Measurements from ENCODE around the gene UBR3. TPM values are rescaled to one million over a fixed set of nuclear protein-coding genes. Genes with fewer than 3 reads are reported as not detected.

The UBR3 gene
- total and polyA plus RNA-seq, 2 experiments from 2014 or later = 10.7 to 28.0 TPM

DNA sequence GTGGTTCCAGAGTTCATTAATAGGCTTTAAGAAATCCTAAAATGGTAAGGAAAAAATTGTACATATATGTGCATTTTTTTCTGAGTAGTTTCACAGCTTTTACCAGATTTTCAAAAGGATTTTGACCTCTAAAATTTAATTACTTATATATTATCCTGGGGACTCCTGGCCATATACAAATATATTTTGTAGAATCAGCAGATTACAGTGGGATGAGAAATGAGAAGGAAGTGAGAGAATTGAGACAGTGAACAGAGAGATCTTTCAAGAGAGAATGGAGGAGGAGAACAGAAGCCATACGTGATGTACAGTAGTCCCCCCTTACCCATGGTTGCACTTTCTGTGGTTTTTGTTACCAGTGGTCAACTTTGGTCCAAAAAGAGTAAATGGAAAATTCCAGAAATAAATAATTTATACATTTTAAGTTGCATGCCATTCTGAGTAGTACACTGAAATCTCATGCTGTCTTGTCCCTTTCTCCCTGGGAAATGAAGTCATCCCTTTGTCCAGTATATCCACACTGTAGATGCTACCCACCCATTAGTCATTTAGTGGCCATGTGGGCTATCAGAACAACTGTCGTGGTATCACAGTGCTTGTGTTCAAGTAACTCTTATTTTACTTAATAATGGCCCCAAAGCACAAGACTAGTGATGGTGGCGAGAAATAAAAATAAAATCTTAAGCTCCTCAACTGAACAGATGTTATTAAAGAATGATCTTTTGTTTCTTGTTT is 220.2 kb downstream of the UBR3 start (continued):
- no peak for TF ChIP-seq REST (IDR thresholded peaks at IDR 0.05; ENCODE audit: unreplicated experiment)
- no peak for TF ChIP-seq ZNF331 (CRISPR knock-in tag; IDR thresholded peaks at IDR 0.05; ENCODE audit: low read depth)
- no peak for TF ChIP-seq POLR2AphosphoS5 (IDR thresholded peaks at IDR 0.05; ENCODE audit: low read depth)
- no peak for TF ChIP-seq EZH2 (IDR thresholded peaks at IDR 0.05; ENCODE audit: low read depth, unreplicated experiment)

- Histone ChIP-seq H3K4me2 (no peak overlapping the region), H2AFZ (no peak overlapping the region), H4K20me1 (replicated peaks; ENCODE audit: insufficient read depth) (no peaks in the 10 kb centered on the region), H3K36me3 (ENCODE audit: insufficient read depth) (no peaks in the 10 kb centered on the region), H3K9me2 (ENCODE audit: insufficient read depth) (no peaks in the 10 kb centered on the region), H3K79me2 (replicated peaks; ENCODE audit: insufficient read depth) (no peaks in the 10 kb centered on the region), H3K27me3 (ENCODE audit: insufficient read depth) (no peaks in the 10 kb centered on the region), H3K27ac (ENCODE audit: low read depth) (no peak overlapping the region), H3K4me3 (no peak overlapping the region), H3F3A (replicated peaks; ENCODE audit: low read depth) (no peaks in the 10 kb centered on the region), H3K4me1 (ENCODE audit: insufficient read depth) (peaks cover 11% of the 10 kb centered on the region)
- H3K36me3 Mint-ChIP-seq (ENCODE audit: low read depth) = no peaks in the 10 kb centered on the region
- H3K9me3 Mint-ChIP-seq = no peaks in the 10 kb centered on the region
- H3K4me3 Mint-ChIP-seq = no peak overlapping the region
- DNase-seq (ENCODE audit: low spot score) = no peak
- no peak for ATAC-seq
- peaks cover 2% of the 10 kb centered on the region for H3K27me3 Mint-ChIP-seq (ENCODE audit: insufficient read depth, low read depth, poor library complexity)
- H3K4me1 Mint-ChIP-seq = peaks cover 9% of the 10 kb centered on the region; the same call in 2 of the 3 replicates
- H3K27ac Mint-ChIP-seq = no peak overlapping the region
- TF ChIP-seq REST (IDR thresholded peaks at IDR 0.05; ENCODE audit: unreplicated experiment) (no peak), EZH2phosphoT487 (IDR thresholded peaks at IDR 0.05; ENCODE audit: unreplicated experiment) (no peak), ETS1 (IDR thresholded peaks at IDR 0.05) (no peak), CREB1 (CRISPR knock-in tag; IDR thresholded peaks at IDR 0.05; ENCODE audit: low read depth) (no peak), ZNF331 (CRISPR knock-in tag; IDR thresholded peaks at IDR 0.05; ENCODE audit: low read depth) (no peak), STAT1 (IDR thresholded peaks at IDR 0.05; ENCODE audit: unreplicated experiment) (no peak), JUNB (IDR thresholded peaks at IDR 0.05; ENCODE audit: unreplicated experiment) (no peak)
- TF ChIP-seq, protein P1, sequence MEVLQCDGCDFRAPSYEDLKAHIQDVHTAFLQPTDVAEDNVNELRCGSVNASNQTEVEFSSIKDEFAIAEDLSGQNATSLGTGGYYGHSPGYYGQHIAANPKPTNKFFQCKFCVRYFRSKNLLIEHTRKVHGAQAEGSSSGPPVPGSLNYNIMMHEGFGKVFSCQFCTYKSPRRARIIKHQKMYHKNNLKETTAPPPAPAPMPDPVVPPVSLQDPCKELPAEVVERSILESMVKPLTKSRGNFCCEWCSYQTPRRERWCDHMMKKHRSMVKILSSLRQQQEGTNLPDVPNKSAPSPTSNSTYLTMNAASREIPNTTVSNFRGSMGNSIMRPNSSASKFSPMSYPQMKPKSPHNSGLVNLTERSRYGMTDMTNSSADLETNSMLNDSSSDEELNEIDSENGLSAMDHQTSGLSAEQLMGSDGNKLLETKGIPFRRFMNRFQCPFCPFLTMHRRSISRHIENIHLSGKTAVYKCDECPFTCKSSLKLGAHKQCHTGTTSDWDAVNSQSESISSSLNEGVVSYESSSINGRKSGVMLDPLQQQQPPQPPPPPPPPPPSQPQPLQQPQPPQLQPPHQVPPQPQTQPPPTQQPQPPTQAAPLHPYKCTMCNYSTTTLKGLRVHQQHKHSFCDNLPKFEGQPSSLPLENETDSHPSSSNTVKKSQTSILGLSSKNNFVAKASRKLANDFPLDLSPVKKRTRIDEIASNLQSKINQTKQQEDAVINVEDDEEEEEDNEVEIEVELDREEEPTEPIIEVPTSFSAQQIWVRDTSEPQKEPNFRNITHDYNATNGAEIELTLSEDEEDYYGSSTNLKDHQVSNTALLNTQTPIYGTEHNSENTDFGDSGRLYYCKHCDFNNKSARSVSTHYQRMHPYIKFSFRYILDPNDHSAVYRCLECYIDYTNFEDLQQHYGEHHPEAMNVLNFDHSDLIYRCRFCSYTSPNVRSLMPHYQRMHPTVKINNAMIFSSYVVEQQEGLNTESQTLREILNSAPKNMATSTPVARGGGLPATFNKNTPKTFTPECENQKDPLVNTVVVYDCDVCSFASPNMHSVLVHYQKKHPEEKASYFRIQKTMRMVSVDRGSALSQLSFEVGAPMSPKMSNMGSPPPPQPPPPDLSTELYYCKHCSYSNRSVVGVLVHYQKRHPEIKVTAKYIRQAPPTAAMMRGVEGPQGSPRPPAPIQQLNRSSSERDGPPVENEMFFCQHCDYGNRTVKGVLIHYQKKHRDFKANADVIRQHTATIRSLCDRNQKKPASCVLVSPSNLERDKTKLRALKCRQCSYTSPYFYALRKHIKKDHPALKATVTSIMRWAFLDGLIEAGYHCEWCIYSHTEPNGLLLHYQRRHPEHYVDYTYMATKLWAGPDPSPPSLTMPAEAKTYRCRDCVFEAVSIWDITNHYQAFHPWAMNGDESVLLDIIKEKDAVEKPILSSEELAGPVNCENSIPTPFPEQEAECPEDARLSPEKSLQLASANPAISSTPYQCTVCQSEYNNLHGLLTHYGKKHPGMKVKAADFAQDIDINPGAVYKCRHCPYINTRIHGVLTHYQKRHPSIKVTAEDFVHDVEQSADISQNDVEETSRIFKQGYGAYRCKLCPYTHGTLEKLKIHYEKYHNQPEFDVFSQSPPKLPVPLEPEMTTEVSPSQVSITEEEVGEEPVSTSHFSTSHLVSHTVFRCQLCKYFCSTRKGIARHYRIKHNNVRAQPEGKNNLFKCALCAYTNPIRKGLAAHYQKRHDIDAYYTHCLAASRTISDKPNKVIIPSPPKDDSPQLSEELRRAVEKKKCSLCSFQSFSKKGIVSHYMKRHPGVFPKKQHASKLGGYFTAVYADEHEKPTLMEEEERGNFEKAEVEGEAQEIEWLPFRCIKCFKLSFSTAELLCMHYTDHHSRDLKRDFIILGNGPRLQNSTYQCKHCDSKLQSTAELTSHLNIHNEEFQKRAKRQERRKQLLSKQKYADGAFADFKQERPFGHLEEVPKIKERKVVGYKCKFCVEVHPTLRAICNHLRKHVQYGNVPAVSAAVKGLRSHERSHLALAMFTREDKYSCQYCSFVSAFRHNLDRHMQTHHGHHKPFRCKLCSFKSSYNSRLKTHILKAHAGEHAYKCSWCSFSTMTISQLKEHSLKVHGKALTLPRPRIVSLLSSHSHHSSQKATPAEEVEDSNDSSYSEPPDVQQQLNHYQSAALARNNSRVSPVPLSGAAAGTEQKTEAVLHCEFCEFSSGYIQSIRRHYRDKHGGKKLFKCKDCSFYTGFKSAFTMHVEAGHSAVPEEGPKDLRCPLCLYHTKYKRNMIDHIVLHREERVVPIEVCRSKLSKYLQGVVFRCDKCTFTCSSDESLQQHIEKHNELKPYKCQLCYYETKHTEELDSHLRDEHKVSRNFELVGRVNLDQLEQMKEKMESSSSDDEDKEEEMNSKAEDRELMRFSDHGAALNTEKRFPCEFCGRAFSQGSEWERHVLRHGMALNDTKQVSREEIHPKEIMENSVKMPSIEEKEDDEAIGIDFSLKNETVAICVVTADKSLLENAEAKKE (CRISPR knock-in tag; IDR thresholded peaks at IDR 0.05) = no peak
Measured at GRCh38 chr2:170052151-170052550, 224.9 kb downstream of the UBR3 start.

Measured in GM23338 (cell line).